Loucy (cell line): ENCODE measurements around the gene SP6.

Experiments
- H2AFZ ChIP-seq: fragments of 200-600 bp; sonication (generic); 2 replicates; pipeline ENCODE4 v1.6.0; 2016; ENCODE audit warnings: antibody characterized with exemption, mild to moderate bottlenecking, low read length, moderate library complexity
- H3F3A ChIP-seq: fragments of 200-600 bp; 2 replicates; pipeline ENCODE4 v1.6.0; 2016; ENCODE audit warnings: antibody characterized with exemption, low read depth, mild to moderate bottlenecking
- H3K27me3 ChIP-seq: fragments of 200-600 bp; sonication (generic); 2 replicates; pipeline ENCODE4 v1.6.1; 2014; ENCODE audit warnings: low read length, mild to moderate bottlenecking; ENCODE audit not compliant: insufficient read depth, poor library complexity, severe bottlenecking
- H3K36me3 ChIP-seq: fragments of 200-600 bp; sonication (generic); 2 replicates; pipeline ENCODE4 v1.6.1; 2016; ENCODE audit warnings: low read length; ENCODE audit not compliant: insufficient read depth
- H3K4me1 ChIP-seq: fragments of 200-600 bp; sonication (generic); 2 replicates; pipeline ENCODE4 v1.5.1; 2014; ENCODE audit warnings: low read length, mild to moderate bottlenecking; ENCODE audit not compliant: insufficient read depth, poor library complexity, severe bottlenecking
- H3K4me2 ChIP-seq: fragments of 200-600 bp; sonication (generic); 2 replicates; pipeline ENCODE4 v1.6.0; 2014; ENCODE audit warnings: antibody characterized with exemption, low read length, low read depth, mild to moderate bottlenecking; ENCODE audit not compliant: poor library complexity, severe bottlenecking
- H3K4me3 ChIP-seq: fragments of 200-600 bp; sonication (generic); 2 replicates; pipeline ENCODE4 v1.5.1; 2014; ENCODE audit warnings: low read length, mild to moderate bottlenecking, mixed read lengths; ENCODE audit not compliant: poor library complexity, severe bottlenecking
- H3K79me2 ChIP-seq: fragments of 200-600 bp; sonication (generic); 2 replicates; pipeline ENCODE4 v1.6.1; 2014; ENCODE audit warnings: low read length; ENCODE audit not compliant: insufficient read depth
- H3K9ac ChIP-seq: fragments of 200-600 bp; sonication (generic); 2 replicates; pipeline ENCODE4 v1.6.0; 2014; ENCODE audit warnings: mild to moderate bottlenecking, low read depth, low read length, moderate library complexity; ENCODE audit not compliant: poor library complexity, severe bottlenecking
- H3K9me2 ChIP-seq: fragments of 200-600 bp; sonication (generic); replicated peaks from 2 replicates; pipeline ENCODE4 v1.6.1; 2016; ENCODE audit warnings: low read depth, low read length, mixed read lengths
- H3K9me3 ChIP-seq: fragments of 200-600 bp; sonication (generic); 2 replicates; pipeline ENCODE4 v1.6.1; 2014; ENCODE audit warnings: mild to moderate bottlenecking, antibody characterized with exemption, low read length, low read depth; ENCODE audit not compliant: insufficient read depth
- H4K20me1 ChIP-seq: fragments of 200-600 bp; sonication (generic); 2 replicates; pipeline ENCODE4 v1.6.0; 2014; ENCODE audit warnings: antibody characterized with exemption, low read length, mild to moderate bottlenecking; ENCODE audit not compliant: insufficient read depth, poor library complexity, severe bottlenecking
- CTCF ChIP-seq: fragments of 200-600 bp; sonication (generic); conservative IDR thresholded peaks from 2 replicates; pipeline ENCODE4 v1.5.1; 2014; ENCODE audit warnings: mild to moderate bottlenecking, antibody characterized with exemption, low read length
- EZH2phosphoT487 ChIP-seq: fragments of 200-600 bp; IDR thresholded peaks from 2 replicates; pipeline ENCODE4 v1.6.1; 2018; ENCODE audit warnings: antibody characterized with exemption, mild to moderate bottlenecking, moderate library complexity, borderline replicate concordance

SP6 gene

GRCh38 chr17:47889734-47890529 lies 39.0 kb upstream of the SP6 start:
- Histone ChIP-seq H3K4me3 (no peak overlapping the region), H3K9me2 (no peaks in the 10 kb centered on the region), H3K4me2 (no peak overlapping the region), H3K27me3 (no peaks in the 10 kb centered on the region), H3K36me3 (no peaks in the 10 kb centered on the region), H3K9ac (no peak overlapping the region), H3F3A (no peaks in the 10 kb centered on the region), H4K20me1 (no peaks in the 10 kb centered on the region), H3K79me2 (peaks cover 8% of the 10 kb centered on the region), H3K9me3 (no peaks in the 10 kb centered on the region), H3K4me1 (peaks cover 8% of the 10 kb centered on the region), H2AFZ (no peak overlapping the region)
- TF ChIP-seq CTCF, result peak; percentile 88
- TF ChIP-seq EZH2phosphoT487, result no peak

GRCh38 chr17:47888293-47888692 lies 37.3 kb upstream of the SP6 start:
- Histone ChIP-seq H3K9me2 (no peaks in the 10 kb centered on the region), H3K36me3 (no peaks in the 10 kb centered on the region), H2AFZ (no peak overlapping the region), H3K9me3 (no peaks in the 10 kb centered on the region), H3F3A (no peaks in the 10 kb centered on the region), H4K20me1 (no peaks in the 10 kb centered on the region), H3K4me2 (no peak overlapping the region), H3K27me3 (no peaks in the 10 kb centered on the region), H3K9ac (no peak overlapping the region), H3K79me2 (no peaks in the 10 kb centered on the region), H3K4me3 (no peak overlapping the region), H3K4me1 (no peaks in the 10 kb centered on the region)
- TF ChIP-seq EZH2phosphoT487 (no peak), CTCF (no peak)

GRCh38 chr17:47884905-47885730 lies 34.2 kb upstream of the SP6 start:
- Histone ChIP-seq H3K9ac (no peak overlapping the region), H3K4me2 (no peak overlapping the region), H3K9me2 (no peaks in the 10 kb centered on the region), H3F3A (no peaks in the 10 kb centered on the region), H3K4me1 (no peaks in the 10 kb centered on the region), H3K27me3 (no peaks in the 10 kb centered on the region), H3K79me2 (no peaks in the 10 kb centered on the region), H3K36me3 (no peaks in the 10 kb centered on the region), H3K9me3 (no peaks in the 10 kb centered on the region), H4K20me1 (no peaks in the 10 kb centered on the region), H3K4me3 (no peak overlapping the region), H2AFZ (no peak overlapping the region; the same call in 1 of the 2 replicates)
- TF ChIP-seq EZH2phosphoT487 (no peak), CTCF (no peak)
